ENCODE results near the gene PADI2.

PADI2 gene

GRCh38 chr1:17055801-17056200, 63.5 kb downstream of the PADI2 start:
- no peak for DNase-seq (ENCODE audit: low read depth in 2 of 2)

GRCh38 chr1:17053685-17054410, 65.4 kb downstream of the PADI2 start, which contains the start of gene SDHB:
Gene SDHB, minus strand, starts transcription at chr1:17054032. Its CDS starts 13 bp downstream, at chr1:17054019.
- peak; percentile 98 for DNase-seq (ENCODE audit: low read depth in 2 of 2)

GRCh38 chr1:17053086-17053684, 66.1 kb downstream of the PADI2 start:
- no peak for DNase-seq (ENCODE audit: low read depth in 2 of 2)

GRCh38 chr1:17052641-17053040, 66.6 kb downstream of the PADI2 start:
- no peak for DNase-seq (ENCODE audit: low read depth in 2 of 2)

- no peak for DNase-seq (ENCODE audit: low read depth in 2 of 2)
These were observed 67.2 kb downstream of the PADI2 start for GRCh38 chr1:17052038-17052437.

GRCh38 chr1:17047924-17048323, 71.3 kb downstream of the PADI2 start:
- DNase-seq (ENCODE audit: low read depth in 2 of 2) = no peak

- no peak for DNase-seq (ENCODE audit: low read depth in 2 of 2)
These were observed 73.0 kb downstream of the PADI2 start for GRCh38 chr1:17046334-17046657.

- DNase-seq (ENCODE audit: low read depth in 2 of 2) = no peak
These were observed 73.5 kb downstream of the PADI2 start for GRCh38 chr1:17045634-17046333.

GRCh38 chr1:17045150-17045549, 74.1 kb downstream of the PADI2 start:
- no peak for DNase-seq (ENCODE audit: low read depth in 2 of 2)

GRCh38 chr1:17043676-17044075, 75.6 kb downstream of the PADI2 start:
- DNase-seq (ENCODE audit: low read depth in 2 of 2) = no peak

- no peak for DNase-seq (ENCODE audit: low read depth in 2 of 2)
These were observed 79.1 kb downstream of the PADI2 start for GRCh38 chr1:17040135-17040534.

GRCh38 chr1:17039522-17039921, 79.7 kb downstream of the PADI2 start:
- DNase-seq (ENCODE audit: low read depth in 2 of 2) = no peak

- DNase-seq (ENCODE audit: low read depth in 2 of 2) = no peak
These were observed 85.8 kb downstream of the PADI2 start for GRCh38 chr1:17033481-17033880.

- DNase-seq (ENCODE audit: low read depth in 2 of 2) = no peak
These were observed 86.5 kb downstream of the PADI2 start for GRCh38 chr1:17032741-17033140.

GRCh38 chr1:17031436-17031835, 87.8 kb downstream of the PADI2 start:
- no peak for DNase-seq (ENCODE audit: low read depth in 2 of 2)

- no peak for DNase-seq (ENCODE audit: low read depth in 2 of 2)
These were observed 89.0 kb downstream of the PADI2 start for GRCh38 chr1:17030206-17030605.

- no peak for DNase-seq (ENCODE audit: low read depth in 2 of 2)
These were observed 90.5 kb downstream of the PADI2 start for GRCh38 chr1:17028662-17029188.

GRCh38 chr1:17027900-17028299, 91.4 kb downstream of the PADI2 start:
- no peak for DNase-seq (ENCODE audit: low read depth in 2 of 2)

- no peak for DNase-seq (ENCODE audit: low read depth in 2 of 2)
These were observed 91.8 kb downstream of the PADI2 start for GRCh38 chr1:17027403-17027802.

- no peak for DNase-seq (ENCODE audit: low read depth in 2 of 2)
These were observed 94.5 kb downstream of the PADI2 start for GRCh38 chr1:17024721-17025120.

- no peak for DNase-seq (ENCODE audit: low read depth in 2 of 2)
These were observed 95.7 kb downstream of the PADI2 start for GRCh38 chr1:17023573-17023972.

- DNase-seq (ENCODE audit: low read depth in 2 of 2) = no peak
These were observed 96.1 kb downstream of the PADI2 start for GRCh38 chr1:17023102-17023501.

- no peak for DNase-seq (ENCODE audit: low read depth in 2 of 2)
These were observed 97.4 kb downstream of the PADI2 start for GRCh38 chr1:17021896-17022295.

Data from stimulated activated CD8-positive, alpha-beta memory T cell treated with anti-CD3 and anti-CD28 coated beads, Interleukin-7, amount 100 ng/mL, for 1 hour (primary cell).